Spleen (tissue), 11 donors: ENCODE data around the gene E2F3. TPM values are rescaled to one million over a fixed set of nuclear protein-coding genes. Genes with fewer than 3 reads are reported as not detected.

Source experiments
- DNase-seq: peaks from one replicate; pipeline ENCODE4 v3.0.0-alpha.2; 2020
- H3K27ac ChIP-seq, 8 donors: fragments of 200-600 bp; sonication (generic) in 7 of 8; 1 replicate in 4 of 8; 2 replicates in 4 of 8; pipeline versions ENCODE4 v1.5.0 to v1.8.0; 2016 to 2021; ENCODE audit warnings: inconsistent platforms in 4 of 8, mild to moderate bottlenecking in 4 of 8, moderate library complexity in 1 of 8
- H3K27me3 ChIP-seq, 7 donors: fragments of 200-600 bp; sonication (generic) in 6 of 7; replicated peaks in 1 of 7; 1 replicate in 4 of 7; 2 replicates in 3 of 7; pipeline versions ENCODE4 v1.5.0 to v1.8.0; 2016 to 2021; ENCODE audit warnings: inconsistent platforms in 3 of 7, mild to moderate bottlenecking in 1 of 7
- H3K36me3 ChIP-seq, 6 donors: fragments of 200-600 bp; sonication (generic) in 5 of 6; 1 replicate in 4 of 6; 2 replicates in 2 of 6; pipeline versions ENCODE4 v1.5.0 to v1.8.0; 2016 to 2021; ENCODE audit warnings: inconsistent platforms in 2 of 6
- H3K4me1 ChIP-seq, 6 donors: fragments of 200-600 bp; sonication (generic) in 5 of 6; 1 replicate in 3 of 6; 2 replicates in 3 of 6; pipeline versions ENCODE4 v1.5.0 to v1.8.0; 2016 to 2021; ENCODE audit warnings: inconsistent platforms in 3 of 6
- H3K4me3 ChIP-seq, 8 donors: fragments of 200-600 bp; sonication (generic) in 7 of 8; 1 replicate in 4 of 8; 2 replicates in 4 of 8; pipeline versions ENCODE4 v1.5.0 to v1.8.0; 2016 to 2021; ENCODE audit warnings: inconsistent platforms in 4 of 8, mild to moderate bottlenecking in 4 of 8, moderate library complexity in 2 of 8
- H3K9me3 ChIP-seq, 8 donors: fragments of 200-600 bp; sonication (generic) in 7 of 8; 1 replicate in 4 of 8; 2 replicates in 4 of 8; pipeline versions ENCODE4 v1.5.0 to v1.8.0; 2016 to 2021; ENCODE audit warnings: inconsistent platforms in 4 of 8
- POLR2A ChIP-seq, 3 donors: fragments of 450-650 bp; IDR thresholded peaks; one replicate each; pipeline ENCODE4 v1.5.1; 2017; ENCODE audit warnings: antibody characterized with exemption in 3 of 3, mild to moderate bottlenecking in 1 of 3
- POLR2AphosphoS5 ChIP-seq, 3 donors: sonication (generic); formaldehyde crosslinking; IDR thresholded peaks; one replicate each; pipeline ENCODE4 v1.5.1; 2017; ENCODE audit warnings: antibody characterized with exemption in 3 of 3
- WGBS, 5 donors: extraction: QIAGEN DNeasy Blood & Tissue Kit in 3 of 5; methylation state at CpG; one replicate each; pipeline versions ENCODE4 v1.1.5 to v1.1.7; 2013 to 2018; 5-methylcytosine and 5-hydroxymethylcytosine counted together
- intact Hi-C: fragments of 100-400 bp; cut with DNase I; formaldehyde crosslinking; loops from one replicate; pipeline ENCODE4 v1.15.0; 2023; ENCODE audit warnings: low total_unique reads
- polyA plus RNA-seq, 3 donors: library from polyadenylated mRNA; stranded (reverse); fragments of 200-250 nt; gene quantifications; one replicate each; pipeline ENCODE4 v1.2.1, GENCODE V29; 2013
- total RNA-seq, 7 donors: library from RNA; depleted of rRNA in 3 of 7; stranded (reverse); fragments of >200 nt in 3 of 7; fragmentation: NEBNext Ultra II Directional in 4 of 7; extraction: Animal tissue kit (Norgen Biotek cat#: 25700) in 4 of 7; gene quantifications; one replicate each; pipeline versions ENCODE4 v1.1.0 to v1.2.1, GENCODE V29; 2016 to 2021
- TF ChIP-seq, protein P1 (sequence below), 11 experiments: fragments of 200-600 bp in 7 of 11; fragments of 450-650 bp in 4 of 11; sonication (generic) in 4 of 11; IDR thresholded peaks in 8 of 11; conservative IDR thresholded peaks in 3 of 11; 1 replicate in 7 of 11; 2 replicates in 4 of 11; pipeline versions ENCODE4 v1.4.0 to v1.8.0; 2016 to 2021; ENCODE audit warnings: antibody characterized with exemption in 11 of 11, inconsistent platforms in 4 of 11, mild to moderate bottlenecking in 1 of 11
- donor health status: healthy with polysubstance abuse.
- donor health status: DM: no; HTN: no; CAD: no; lungs with moderate emphysema.
- donor health status: DM: no; HTN: no; CAD: no.
- donor health status: Bipolar disorder and iron deficiency.
- donor health status: healthy.
- donor health status: DM: no; HTN: no; CAD: no.
- donor health status: DM: yes; HTN: yes; CAD: no.

Gene E2F3
- total and polyA plus RNA-seq, 10 donors: 5.8 to 22.9 (median 14.8) TPM

DNA sequence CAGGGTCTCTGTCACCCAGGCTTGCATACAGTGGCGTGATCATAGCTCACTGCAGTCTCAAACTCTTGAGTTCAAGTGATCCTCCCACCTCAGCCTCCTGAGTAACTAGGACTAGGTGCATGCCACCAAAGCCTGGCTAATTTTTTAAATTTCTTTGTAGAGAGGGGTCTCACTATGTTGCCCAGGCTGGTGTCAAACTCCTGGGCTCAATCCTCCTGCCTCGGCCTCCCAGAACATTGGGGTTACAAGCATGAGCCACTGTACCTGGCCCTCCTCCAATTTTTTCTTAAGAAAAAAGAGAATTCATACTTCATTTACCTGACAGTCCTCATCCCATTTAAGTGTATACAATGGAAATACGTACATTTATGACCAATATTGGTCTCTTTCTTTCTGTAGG is 37.9 kb downstream of the E2F3 start:
- Histone ChIP-seq H3K27me3 (no peaks in the 10 kb centered on the region), H3K9me3 (no peaks in the 10 kb centered on the region), H3K27ac (no peak overlapping the region), H3K4me3 (no peak overlapping the region), H3K4me1 (peaks cover 0 to 4% (median 0%) of the 10 kb centered on the region in 6 donors), H3K36me3 (peaks cover 0 to 39% (median 0%) of the 10 kb centered on the region in 6 donors)
- no peak for DNase-seq
- 93 to 99% (median 97%) methylated on average over 3 of the region's 3 CpGs for WGBS, 5 donors
- intact Hi-C loops: no loop called here
- no peak for TF ChIP-seq POLR2A (IDR thresholded peaks at IDR 0.05)
- no peak for TF ChIP-seq POLR2AphosphoS5 (IDR thresholded peaks at IDR 0.05)
- TF ChIP-seq, protein P1, sequence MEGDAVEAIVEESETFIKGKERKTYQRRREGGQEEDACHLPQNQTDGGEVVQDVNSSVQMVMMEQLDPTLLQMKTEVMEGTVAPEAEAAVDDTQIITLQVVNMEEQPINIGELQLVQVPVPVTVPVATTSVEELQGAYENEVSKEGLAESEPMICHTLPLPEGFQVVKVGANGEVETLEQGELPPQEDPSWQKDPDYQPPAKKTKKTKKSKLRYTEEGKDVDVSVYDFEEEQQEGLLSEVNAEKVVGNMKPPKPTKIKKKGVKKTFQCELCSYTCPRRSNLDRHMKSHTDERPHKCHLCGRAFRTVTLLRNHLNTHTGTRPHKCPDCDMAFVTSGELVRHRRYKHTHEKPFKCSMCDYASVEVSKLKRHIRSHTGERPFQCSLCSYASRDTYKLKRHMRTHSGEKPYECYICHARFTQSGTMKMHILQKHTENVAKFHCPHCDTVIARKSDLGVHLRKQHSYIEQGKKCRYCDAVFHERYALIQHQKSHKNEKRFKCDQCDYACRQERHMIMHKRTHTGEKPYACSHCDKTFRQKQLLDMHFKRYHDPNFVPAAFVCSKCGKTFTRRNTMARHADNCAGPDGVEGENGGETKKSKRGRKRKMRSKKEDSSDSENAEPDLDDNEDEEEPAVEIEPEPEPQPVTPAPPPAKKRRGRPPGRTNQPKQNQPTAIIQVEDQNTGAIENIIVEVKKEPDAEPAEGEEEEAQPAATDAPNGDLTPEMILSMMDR (IDR thresholded peaks at IDR 0.05 in 8 of 11, conservative IDR thresholded peaks at IDR 0.05 in 3 of 11): no peak

DNA sequence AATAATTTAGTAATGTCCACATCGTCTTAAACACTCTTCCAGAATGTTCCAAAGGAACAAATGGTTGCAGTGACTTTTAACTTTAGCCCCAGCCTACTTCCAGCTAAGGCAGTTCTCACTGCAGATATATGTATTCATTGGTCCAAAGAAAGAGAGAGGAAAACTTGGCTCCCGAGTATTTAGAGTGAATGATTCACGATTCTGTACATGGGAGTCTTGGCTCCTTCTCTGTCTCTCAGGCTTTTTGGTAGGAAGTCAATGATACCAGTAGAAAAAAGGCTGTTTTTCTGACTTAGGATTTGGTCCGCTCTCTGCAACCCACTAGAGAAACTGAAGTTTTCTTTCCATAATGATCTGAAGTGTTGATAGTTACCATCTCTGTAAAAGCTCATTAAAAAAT is 38.6 kb downstream of the E2F3 start:
- Histone ChIP-seq H3K27me3 (no peaks in the 10 kb centered on the region), H3K36me3 (peaks cover 0 to 34% (median 0%) of the 10 kb centered on the region in 6 donors), H3K4me1 (peaks cover 0 to 7% (median 0%) of the 10 kb centered on the region in 6 donors), H3K9me3 (no peaks in the 10 kb centered on the region), H3K4me3 (no peak overlapping the region), H3K27ac (no peak overlapping the region)
- TF ChIP-seq, protein P1 (IDR thresholded peaks at IDR 0.05 in 8 of 11, conservative IDR thresholded peaks at IDR 0.05 in 3 of 11): no peak
- TF ChIP-seq POLR2AphosphoS5 (IDR thresholded peaks at IDR 0.05) (no peak), POLR2A (IDR thresholded peaks at IDR 0.05) (no peak)
- no peak for DNase-seq
- intact Hi-C loops: no loop called here
- 87 to 96% (median 94%) methylated on average over 4 of the region's 4 CpGs for WGBS, 5 donors

- H3K9me3 ChIP-seq: no peaks in the 10 kb centered on the region
- no peak overlapping the region for H3K27ac ChIP-seq
- H3K36me3 ChIP-seq: peaks cover 0 to 38% (median 0%) of the 10 kb centered on the region in 6 donors
- DNase-seq: no peak
- no peaks in the 10 kb centered on the region for H3K27me3 ChIP-seq
- TF ChIP-seq, protein P1 (IDR thresholded peaks at IDR 0.05 in 8 of 11, conservative IDR thresholded peaks at IDR 0.05 in 3 of 11): no peak
- TF ChIP-seq POLR2A (IDR thresholded peaks at IDR 0.05) (no peak), POLR2AphosphoS5 (IDR thresholded peaks at IDR 0.05) (no peak)
- WGBS, 5 donors: 92 to 95% (median 94%) methylated on average over 1 of the region's 1 CpG
- H3K4me3 ChIP-seq: no peak overlapping the region
- peaks cover 0 to 15% (median 0%) of the 10 kb centered on the region in 6 donors for H3K4me1 ChIP-seq
- intact Hi-C loops: no loop called here
These were observed 39.6 kb downstream of the E2F3 start for GRCh38 chr6:20441236-20441635.

- Histone ChIP-seq H3K9me3 (no peaks in the 10 kb centered on the region), H3K4me3 (no peak overlapping the region), H3K27me3 (no peaks in the 10 kb centered on the region), H3K36me3 (peaks cover 0 to 38% (median 0%) of the 10 kb centered on the region in 6 donors), H3K4me1 (peaks cover 0 to 22% (median 0%) of the 10 kb centered on the region in 6 donors), H3K27ac (no peak overlapping the region)
- no peak for DNase-seq
- 78 to 93% (median 83%) methylated on average over 7 of the region's 7 CpGs for WGBS, 5 donors
- intact Hi-C loops: no loop called here
- TF ChIP-seq, protein P1 (IDR thresholded peaks at IDR 0.05 in 8 of 11, conservative IDR thresholded peaks at IDR 0.05 in 3 of 11): no peak
- no peak for TF ChIP-seq POLR2AphosphoS5 (IDR thresholded peaks at IDR 0.05)
- TF ChIP-seq POLR2A (IDR thresholded peaks at IDR 0.05): no peak
These were observed 40.2 kb downstream of the E2F3 start for GRCh38 chr6:20441921-20442320.
